ENCODE measurements around the gene CHFR. TPM values are rescaled to one million over a fixed set of nuclear protein-coding genes. Genes with fewer than 3 reads are reported as not detected.

The CHFR gene
- polyA plus RNA-seq, 1 experiment = 41.6 TPM

DNA sequence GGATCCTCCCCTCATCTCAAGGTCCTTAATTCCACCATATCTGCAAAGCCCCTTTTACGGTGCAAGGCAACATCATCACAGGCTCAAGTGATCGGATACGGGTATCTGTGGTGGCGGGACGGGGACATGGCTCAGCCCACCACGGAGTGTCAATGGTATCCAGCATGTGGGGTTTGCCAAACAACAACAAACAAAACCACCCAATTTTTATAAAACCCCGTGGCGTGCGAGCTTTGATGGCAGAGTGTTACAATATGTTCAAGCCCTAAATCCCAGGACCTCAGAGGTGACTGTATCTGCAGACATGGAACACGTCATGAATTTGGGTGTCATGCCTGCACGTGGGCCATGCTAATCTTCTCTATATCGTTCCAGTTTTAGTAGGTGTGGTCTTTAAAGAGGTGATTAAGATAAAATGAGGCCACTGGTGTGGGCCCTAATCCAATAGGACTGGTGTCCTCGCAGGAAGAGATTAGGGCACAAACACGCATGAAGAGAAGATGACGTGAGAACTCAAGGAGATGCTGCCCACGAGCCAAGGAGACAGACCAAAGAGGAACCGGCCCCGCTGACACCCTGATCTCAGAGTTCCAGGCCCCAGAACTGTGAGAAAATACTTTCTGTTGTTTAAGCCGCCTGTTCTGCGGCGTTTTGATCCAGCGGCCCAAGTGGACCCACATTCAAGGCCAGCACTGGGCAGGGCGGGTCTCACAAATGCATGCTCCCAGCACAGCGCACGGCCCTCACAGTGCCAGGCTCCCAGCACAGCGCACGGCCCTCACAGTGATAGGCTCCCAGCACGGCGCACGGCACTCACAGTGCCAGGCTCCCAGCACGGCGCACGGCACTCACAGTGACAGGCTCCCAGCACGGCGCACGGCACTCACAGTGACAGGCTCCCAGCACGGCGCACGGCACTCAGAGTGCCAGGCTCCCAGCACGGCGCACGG is 52.1 kb downstream of the CHFR start:
- no peak for DNase-seq (ENCODE audit: low read depth)

DNA sequence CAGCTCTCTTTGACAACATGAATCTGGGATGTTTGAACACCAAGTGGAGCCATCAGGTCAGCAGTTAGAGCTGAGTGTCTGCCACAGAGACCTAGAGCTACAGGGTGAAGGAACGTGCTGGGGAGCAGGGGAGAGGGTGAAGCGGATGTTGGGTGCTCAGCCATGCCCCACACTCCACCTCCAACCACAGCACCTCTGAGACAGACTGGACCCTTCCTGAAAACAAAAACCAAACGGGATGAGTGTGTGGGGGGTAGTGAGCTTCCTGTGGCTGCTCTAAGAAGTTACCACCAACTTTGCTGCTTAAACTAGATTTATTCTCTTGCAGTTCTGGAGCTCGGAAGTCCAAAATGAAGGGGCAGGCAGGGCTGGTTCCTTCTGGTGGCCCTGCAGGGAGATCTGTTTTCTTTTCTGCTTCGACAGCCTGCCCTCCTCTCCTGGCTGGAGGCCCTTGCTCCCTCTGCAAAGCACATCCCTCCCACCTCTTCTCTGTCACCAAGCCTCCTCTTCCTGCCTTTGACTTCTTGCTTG is 53.2 kb downstream of the CHFR start:
- DNase-seq (ENCODE audit: low read depth) = no peak
- TF ChIP-seq, protein P1, sequence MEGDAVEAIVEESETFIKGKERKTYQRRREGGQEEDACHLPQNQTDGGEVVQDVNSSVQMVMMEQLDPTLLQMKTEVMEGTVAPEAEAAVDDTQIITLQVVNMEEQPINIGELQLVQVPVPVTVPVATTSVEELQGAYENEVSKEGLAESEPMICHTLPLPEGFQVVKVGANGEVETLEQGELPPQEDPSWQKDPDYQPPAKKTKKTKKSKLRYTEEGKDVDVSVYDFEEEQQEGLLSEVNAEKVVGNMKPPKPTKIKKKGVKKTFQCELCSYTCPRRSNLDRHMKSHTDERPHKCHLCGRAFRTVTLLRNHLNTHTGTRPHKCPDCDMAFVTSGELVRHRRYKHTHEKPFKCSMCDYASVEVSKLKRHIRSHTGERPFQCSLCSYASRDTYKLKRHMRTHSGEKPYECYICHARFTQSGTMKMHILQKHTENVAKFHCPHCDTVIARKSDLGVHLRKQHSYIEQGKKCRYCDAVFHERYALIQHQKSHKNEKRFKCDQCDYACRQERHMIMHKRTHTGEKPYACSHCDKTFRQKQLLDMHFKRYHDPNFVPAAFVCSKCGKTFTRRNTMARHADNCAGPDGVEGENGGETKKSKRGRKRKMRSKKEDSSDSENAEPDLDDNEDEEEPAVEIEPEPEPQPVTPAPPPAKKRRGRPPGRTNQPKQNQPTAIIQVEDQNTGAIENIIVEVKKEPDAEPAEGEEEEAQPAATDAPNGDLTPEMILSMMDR (IDR thresholded peaks at IDR 0.05; ENCODE audit: insufficient read depth, low read depth, low read length) = no peak
- H3K4me3 ChIP-seq (ENCODE audit: low read depth, low read length) = no peak overlapping the region
- CTCF ChIA-PET = no interaction called here
- peaks cover 10% of the 10 kb centered on the region for H3K36me3 ChIP-seq (ENCODE audit: control insufficient read depth, insufficient read depth, low read length)
- POLR2A ChIA-PET = no interaction called here
- no peaks in the 10 kb centered on the region for H3K27me3 ChIP-seq (ENCODE audit: control insufficient read depth, insufficient read depth, low read length)

More for the DNA sequence above, 52.1 kb downstream of the CHFR start:
- TF ChIP-seq, protein P1 (IDR thresholded peaks at IDR 0.05; ENCODE audit: insufficient read depth, low read depth, low read length) = no peak
- ChIA-PET CTCF (interaction anchor here (0.6 kb wide), 1 partner anchor 44 kb away, joined by 3 read pairs; no protein-coding TSS in a partner anchor), POLR2A (no interaction called here)
- Histone ChIP-seq H3K27me3 (ENCODE audit: control insufficient read depth, insufficient read depth, low read length) (no peaks in the 10 kb centered on the region), H3K4me3 (ENCODE audit: low read depth, low read length) (no peak overlapping the region), H3K36me3 (ENCODE audit: control insufficient read depth, insufficient read depth, low read length) (peaks cover 12% of the 10 kb centered on the region)

- no peak for DNase-seq (ENCODE audit: low read depth)
- ChIA-PET POLR2A (no interaction called here), CTCF (no interaction called here)
- no peak overlapping the region for H3K4me3 ChIP-seq (ENCODE audit: low read depth, low read length)
- H3K36me3 ChIP-seq (ENCODE audit: control insufficient read depth, insufficient read depth, low read length) = peaks cover 9% of the 10 kb centered on the region; the same call in 1 of the 2 replicates
- no peaks in the 10 kb centered on the region for H3K27me3 ChIP-seq (ENCODE audit: control insufficient read depth, insufficient read depth, low read length)
- TF ChIP-seq, protein P1 (IDR thresholded peaks at IDR 0.05; ENCODE audit: insufficient read depth, low read depth, low read length) = no peak
These were observed 54.1 kb downstream of the CHFR start for GRCh38 chr12:132833341-132833740.

DNA sequence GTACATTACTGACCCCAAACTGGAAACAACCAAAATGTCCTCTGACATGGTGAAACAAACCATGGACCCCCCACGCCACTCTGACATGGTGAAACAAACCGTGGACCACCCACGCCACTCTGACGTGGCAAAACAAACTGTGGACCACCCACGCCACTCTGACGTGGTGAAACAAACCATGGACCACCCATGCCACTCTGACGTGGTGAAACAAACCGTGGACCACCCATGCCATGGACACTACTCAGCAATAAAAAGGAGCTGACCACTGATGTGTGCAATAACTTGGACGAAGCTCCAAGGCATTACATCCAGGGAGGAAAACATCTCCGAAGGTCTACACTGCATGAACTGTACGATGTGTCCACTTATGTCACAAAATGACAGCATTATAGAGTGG is 55.6 kb downstream of the CHFR start:
- POLR2A ChIA-PET = no interaction called here
- TF ChIP-seq, protein P1 (IDR thresholded peaks at IDR 0.05; ENCODE audit: insufficient read depth, low read depth, low read length) = no peak
- Histone ChIP-seq H3K36me3 (ENCODE audit: control insufficient read depth, insufficient read depth, low read length) (peaks cover 7% of the 10 kb centered on the region; the same call in 1 of the 2 replicates), H3K4me3 (ENCODE audit: low read depth, low read length) (no peak overlapping the region), H3K27me3 (ENCODE audit: control insufficient read depth, insufficient read depth, low read length) (no peaks in the 10 kb centered on the region)
- no peak for DNase-seq (ENCODE audit: low read depth)
- CTCF ChIA-PET = no interaction called here

DNA sequence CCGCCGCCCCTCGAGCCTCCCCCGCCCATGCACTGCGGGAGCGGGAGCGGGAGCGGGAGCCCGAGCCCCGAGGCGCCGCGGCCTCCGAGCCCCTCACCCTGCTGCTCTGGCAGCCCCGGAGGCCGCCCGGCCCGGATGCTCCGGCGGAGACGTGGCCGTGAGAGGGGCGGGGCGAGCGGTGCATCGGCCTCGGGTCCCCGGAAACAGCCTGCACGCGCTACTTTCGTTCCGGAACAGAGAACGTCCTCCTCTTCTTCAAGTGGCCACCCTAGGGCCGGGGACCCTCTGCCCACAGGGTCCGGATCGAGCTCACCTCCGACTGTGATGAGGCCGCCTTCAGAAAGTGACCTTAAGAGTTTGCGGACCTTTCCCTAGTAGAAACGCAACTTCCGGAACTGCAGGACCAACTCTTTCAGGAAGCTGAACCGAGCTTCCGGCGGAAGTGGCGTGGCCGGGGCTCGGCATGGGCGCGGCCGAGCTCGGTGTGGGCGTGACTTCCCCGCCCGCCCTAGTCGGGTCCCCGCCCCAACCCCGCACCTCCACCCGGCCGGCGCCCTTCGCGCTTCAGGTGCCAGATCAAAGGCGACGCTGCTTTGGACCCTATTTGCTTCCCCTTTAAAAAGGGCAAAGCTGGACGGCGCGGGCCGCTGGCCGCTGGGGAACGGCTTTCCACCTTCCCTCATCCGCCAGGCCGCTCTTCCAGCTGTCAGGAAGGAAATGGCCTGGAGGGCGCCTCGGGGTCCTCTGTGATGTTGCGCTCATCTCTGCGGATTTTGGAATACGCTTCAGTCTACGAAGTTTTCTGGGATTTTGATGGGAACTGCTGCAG is 58.5 kb downstream of the CHFR start, which contains the start of gene GOLGA3:
Gene GOLGA3, minus strand, starts transcription at position 164 of the 829 bp plus-strand sequence. CDS start 6,741 bp downstream, outside the sequence.
- CTCF ChIA-PET = no interaction called here
- POLR2A ChIA-PET = no interaction called here
- TF ChIP-seq, protein P1 (IDR thresholded peaks at IDR 0.05; ENCODE audit: insufficient read depth, low read depth, low read length) = no peak

More for the DNA sequence above, 58.5 kb downstream of the CHFR start, which contains the start of gene GOLGA3:
- H3K36me3 ChIP-seq (ENCODE audit: control insufficient read depth, insufficient read depth, low read length) = peaks cover 15% of the 10 kb centered on the region
- no peaks in the 10 kb centered on the region for H3K27me3 ChIP-seq (ENCODE audit: control insufficient read depth, insufficient read depth, low read length)
- DNase-seq (ENCODE audit: low read depth) = peak; percentile 41
- peak within 1 kb of the TSS; percentile 96 for H3K4me3 ChIP-seq (ENCODE audit: low read depth, low read length)

All from BJ (cell line).